GM12878 (cell line): ENCODE data around the gene SLCO2B1.

Experiments used
- CBFB ChIP-seq: IDR thresholded peaks from 2 replicates; pipeline ENCODE4 v1.6.1; 2016; ENCODE audit warnings: antibody characterized with exemption, low read depth
- CTCF ChIP-seq, 3 experiments: IDR thresholded peaks in 2 of 3; conservative IDR thresholded peaks in 1 of 3; 2 replicates each; pipeline ENCODE4 v1.5.1; 2011; ENCODE audit warnings: low read depth in 3 of 3, low read length in 3 of 3, mild to moderate bottlenecking in 3 of 3, control low read depth in 2 of 3, moderate library complexity in 2 of 3, inconsistent platforms in 1 of 3, mixed read lengths in 1 of 3; ENCODE audit not compliant: control insufficient read depth in 2 of 3, insufficient read depth in 1 of 3; ENCODE audit errors: extremely low read depth in 1 of 3
- EZH2 ChIP-seq: IDR thresholded peaks from 2 replicates; pipeline ENCODE4 v1.6.1; 2012; ENCODE audit warnings: low read depth, mild to moderate bottlenecking, control low read depth, inconsistent platforms, low read length, borderline replicate concordance; ENCODE audit not compliant: control insufficient read depth
- MAX ChIP-seq: IDR thresholded peaks from 2 replicates; pipeline ENCODE4 v1.6.1; 2012; ENCODE audit warnings: low read depth, low read length, improper control_type of control experiment
- POLR2A ChIP-seq: IDR thresholded peaks from 2 replicates; pipeline ENCODE4 v1.6.1; 2011; ENCODE audit warnings: low read depth, mild to moderate bottlenecking, low read length
- SIN3A ChIP-seq: IDR thresholded peaks from 2 replicates; pipeline ENCODE4 v1.6.1; 2012; ENCODE audit warnings: low read depth, low read length, improper control_type of control experiment
- TBL1XR1 ChIP-seq: IDR thresholded peaks from 2 replicates; pipeline ENCODE4 v1.6.1; 2012; ENCODE audit warnings: low read depth, low read length, improper control_type of control experiment
- YY1 ChIP-seq: IDR thresholded peaks from 2 replicates; pipeline ENCODE4 v1.6.1; 2011; ENCODE audit warnings: low read depth, mild to moderate bottlenecking, low read length
- ZBTB4 ChIP-seq: fragments of 450-650 bp; formaldehyde crosslinking; IDR thresholded peaks from 2 replicates; pipeline ENCODE4 v1.4.0; 2022; ENCODE audit warnings: mild to moderate bottlenecking, moderate library complexity

- no peak for TF ChIP-seq ZBTB4 (CRISPR knock-in tag)
- TF ChIP-seq YY1: no peak
- TF ChIP-seq EZH2: no peak
- no peak for TF ChIP-seq CTCF (IDR thresholded peaks at IDR 0.05 in 2 of 3, conservative IDR thresholded peaks at IDR 0.05 in 1 of 3; ENCODE audit: control insufficient read depth in 2 of 3, extremely low read depth in 1 of 3, insufficient read depth in 1 of 3, low read depth in 3 of 3, low read length in 3 of 3)
- no peak for TF ChIP-seq CBFB
- TF ChIP-seq TBL1XR1: no peak
- no peak for TF ChIP-seq POLR2A
- no peak for TF ChIP-seq SIN3A
- no peak for TF ChIP-seq MAX
Measured at GRCh38 chr11:75159151-75159953, 8.4 kb downstream of the SLCO2B1 start.
